Measurements from ENCODE around the gene ATP8A2.

DNA sequence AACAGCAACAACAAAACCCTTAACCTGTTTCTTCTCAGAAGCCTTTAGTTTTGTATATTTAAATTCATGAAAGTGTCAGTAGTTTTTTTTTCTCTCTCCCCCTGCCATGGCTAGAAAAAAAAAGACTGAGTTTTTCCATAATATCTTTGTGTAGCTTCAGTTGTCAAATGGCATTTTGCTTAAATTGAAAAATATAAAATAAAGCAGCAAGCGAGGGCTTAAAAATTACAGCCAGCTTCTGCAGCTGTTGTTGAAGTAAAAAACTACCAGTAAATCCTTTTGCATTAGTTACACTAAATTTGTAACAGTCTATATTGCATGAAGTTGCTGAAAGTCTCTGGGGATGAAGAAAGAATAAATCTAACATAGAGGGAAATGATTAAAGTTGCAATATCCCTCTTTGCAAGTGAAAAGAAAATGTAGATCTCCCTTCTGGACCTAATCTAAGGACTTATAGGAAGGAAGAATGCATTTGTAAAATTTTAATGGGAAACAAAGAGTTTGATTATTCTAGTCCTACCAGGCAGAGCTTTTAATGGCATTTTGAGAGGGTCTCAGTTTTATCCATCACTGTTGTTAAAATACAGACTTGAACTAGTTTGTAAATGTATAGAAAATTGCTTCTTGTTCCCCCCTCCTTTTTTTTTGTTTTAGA, 215.7 kb downstream of the ATP8A2 start:
- TF ChIP-seq POLR2A (IDR thresholded peaks at IDR 0.05; ENCODE audit: low read depth) (no peak), POLR2AphosphoS5 (IDR thresholded peaks at IDR 0.05) (no peak)
- TF ChIP-seq, protein P1, sequence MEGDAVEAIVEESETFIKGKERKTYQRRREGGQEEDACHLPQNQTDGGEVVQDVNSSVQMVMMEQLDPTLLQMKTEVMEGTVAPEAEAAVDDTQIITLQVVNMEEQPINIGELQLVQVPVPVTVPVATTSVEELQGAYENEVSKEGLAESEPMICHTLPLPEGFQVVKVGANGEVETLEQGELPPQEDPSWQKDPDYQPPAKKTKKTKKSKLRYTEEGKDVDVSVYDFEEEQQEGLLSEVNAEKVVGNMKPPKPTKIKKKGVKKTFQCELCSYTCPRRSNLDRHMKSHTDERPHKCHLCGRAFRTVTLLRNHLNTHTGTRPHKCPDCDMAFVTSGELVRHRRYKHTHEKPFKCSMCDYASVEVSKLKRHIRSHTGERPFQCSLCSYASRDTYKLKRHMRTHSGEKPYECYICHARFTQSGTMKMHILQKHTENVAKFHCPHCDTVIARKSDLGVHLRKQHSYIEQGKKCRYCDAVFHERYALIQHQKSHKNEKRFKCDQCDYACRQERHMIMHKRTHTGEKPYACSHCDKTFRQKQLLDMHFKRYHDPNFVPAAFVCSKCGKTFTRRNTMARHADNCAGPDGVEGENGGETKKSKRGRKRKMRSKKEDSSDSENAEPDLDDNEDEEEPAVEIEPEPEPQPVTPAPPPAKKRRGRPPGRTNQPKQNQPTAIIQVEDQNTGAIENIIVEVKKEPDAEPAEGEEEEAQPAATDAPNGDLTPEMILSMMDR (IDR thresholded peaks at IDR 0.05): no peak
